Mesenchymal stem cell (in vitro differentiated cells and primary cell): ENCODE measurements around the gene DNAJC5.

Source experiments
- DNase-seq: peaks from one replicate; pipeline ENCODE4 v3.0.0-alpha.2; 2013
- H2AFZ ChIP-seq: one replicate; pipeline ENCODE4 v1.6.1; 2013; ENCODE audit warnings: low read depth, mild to moderate bottlenecking, control low read depth, inconsistent platforms, low read length, moderate library complexity
- H2AK5ac ChIP-seq: 2 replicates; pipeline ENCODE4 v1.6.1; 2013; ENCODE audit warnings: low read length, moderate library complexity, mild to moderate bottlenecking, inconsistent platforms; ENCODE audit not compliant: severe bottlenecking
- H2BK120ac ChIP-seq: one replicate; pipeline ENCODE4 v1.6.1; 2013; ENCODE audit warnings: low read depth, mild to moderate bottlenecking, inconsistent platforms, low read length, moderate library complexity
- H2BK12ac ChIP-seq, 2 experiments: one replicate each; pipeline ENCODE4 v1.6.1; 2013; ENCODE audit warnings: inconsistent platforms in 2 of 2, low read length in 2 of 2, mild to moderate bottlenecking in 2 of 2, moderate library complexity in 2 of 2, control low read depth in 1 of 2
- H2BK15ac ChIP-seq: one replicate; pipeline ENCODE4 v1.6.1; 2013; ENCODE audit warnings: mild to moderate bottlenecking, low read depth, inconsistent platforms; ENCODE audit not compliant: poor library complexity, severe bottlenecking
- H2BK5ac ChIP-seq: 2 replicates; pipeline ENCODE4 v1.6.1; 2013; ENCODE audit warnings: low read depth, mild to moderate bottlenecking, low read length, control low read depth, inconsistent platforms; ENCODE audit not compliant: poor library complexity, severe bottlenecking
- H3K14ac ChIP-seq, 2 experiments: one replicate each; pipeline ENCODE4 v1.6.1; 2013; ENCODE audit warnings: inconsistent platforms in 2 of 2, low read length in 2 of 2, control low read depth in 1 of 2, mild to moderate bottlenecking in 1 of 2, moderate library complexity in 1 of 2
- H3K18ac ChIP-seq, 2 experiments: one replicate each; pipeline ENCODE4 v1.6.1; 2013; ENCODE audit warnings: inconsistent platforms in 2 of 2, low read length in 2 of 2, control low read depth in 1 of 2, low read depth in 1 of 2, mild to moderate bottlenecking in 1 of 2
- H3K23ac ChIP-seq, 2 experiments: one replicate each; pipeline ENCODE4 v1.6.1; 2013; ENCODE audit warnings: inconsistent platforms in 2 of 2, low read length in 2 of 2, mild to moderate bottlenecking in 2 of 2, moderate library complexity in 2 of 2, control low read depth in 1 of 2
- H3K27ac ChIP-seq: 2 replicates; pipeline ENCODE4 v1.5.1; 2013; ENCODE audit warnings: mild to moderate bottlenecking, moderate library complexity, low read length, control low read depth, inconsistent platforms; ENCODE audit not compliant: poor library complexity, severe bottlenecking
- H3K27me3 ChIP-seq, 2 experiments: 2 replicates each; pipeline versions ENCODE4 v1.6.1 to v1.7.0; 2013; ENCODE audit warnings: low read length in 2 of 2, mild to moderate bottlenecking in 2 of 2, moderate library complexity in 2 of 2, control low read depth in 1 of 2, inconsistent platforms in 1 of 2; ENCODE audit not compliant: control insufficient read depth in 1 of 2, insufficient read depth in 1 of 2
- H3K36me3 ChIP-seq, 2 experiments: 2 replicates each; pipeline versions ENCODE4 v1.6.1 to v1.7.0; 2013; ENCODE audit warnings: low read length in 2 of 2, control low read depth in 1 of 2, inconsistent platforms in 1 of 2, low read depth in 1 of 2, mild to moderate bottlenecking in 1 of 2; ENCODE audit not compliant: insufficient read depth in 2 of 2, control insufficient read depth in 1 of 2
- H3K4ac ChIP-seq, 2 experiments: one replicate each; pipeline ENCODE4 v1.6.1; 2013; ENCODE audit warnings: inconsistent platforms in 2 of 2, low read length in 2 of 2, mild to moderate bottlenecking in 2 of 2, moderate library complexity in 2 of 2, control low read depth in 1 of 2, low read depth in 1 of 2
- H3K4me1 ChIP-seq: 2 replicates; pipeline ENCODE4 v1.6.1; 2013; ENCODE audit warnings: low read depth, low read length, control low read depth; ENCODE audit not compliant: control insufficient read depth, insufficient read depth
- H3K4me2 ChIP-seq: 2 replicates; pipeline ENCODE4 v1.6.1; 2013; ENCODE audit warnings: low read length, mild to moderate bottlenecking, inconsistent platforms; ENCODE audit not compliant: poor library complexity, severe bottlenecking
- H3K4me3 ChIP-seq, 2 experiments: 2 replicates each; pipeline versions ENCODE4 v1.5.1 to v1.7.0; 2013; ENCODE audit warnings: low read length in 2 of 2, mild to moderate bottlenecking in 2 of 2, control low read depth in 1 of 2, low read depth in 1 of 2; ENCODE audit not compliant: insufficient read depth in 1 of 2
- H3K79me1 ChIP-seq: replicated peaks from 2 replicates; pipeline ENCODE4 v1.6.1; 2013; ENCODE audit warnings: mild to moderate bottlenecking, control low read depth, low read length, inconsistent platforms; ENCODE audit not compliant: poor library complexity, severe bottlenecking
- H3K9ac ChIP-seq: 2 replicates; pipeline ENCODE4 v1.7.0; 2013; ENCODE audit warnings: mild to moderate bottlenecking, low read length, moderate library complexity
- H3K9me3 ChIP-seq: 2 replicates; pipeline ENCODE4 v1.7.0; 2013; ENCODE audit warnings: mild to moderate bottlenecking, low read length; ENCODE audit not compliant: control insufficient read depth
- H4K8ac ChIP-seq: one replicate; pipeline ENCODE4 v1.6.1; 2013; ENCODE audit warnings: inconsistent platforms, mild to moderate bottlenecking, low read length, moderate library complexity
- H4K91ac ChIP-seq: one replicate; pipeline ENCODE4 v1.6.1; 2013; ENCODE audit warnings: mild to moderate bottlenecking, low read length, inconsistent platforms
- WGBS: methylation state at CpG from one replicate; pipeline ENCODE4 v1.1.7; 2013; ENCODE audit warnings: mixed read lengths; 5-methylcytosine and 5-hydroxymethylcytosine counted together

DNAJC5 gene

DNA sequence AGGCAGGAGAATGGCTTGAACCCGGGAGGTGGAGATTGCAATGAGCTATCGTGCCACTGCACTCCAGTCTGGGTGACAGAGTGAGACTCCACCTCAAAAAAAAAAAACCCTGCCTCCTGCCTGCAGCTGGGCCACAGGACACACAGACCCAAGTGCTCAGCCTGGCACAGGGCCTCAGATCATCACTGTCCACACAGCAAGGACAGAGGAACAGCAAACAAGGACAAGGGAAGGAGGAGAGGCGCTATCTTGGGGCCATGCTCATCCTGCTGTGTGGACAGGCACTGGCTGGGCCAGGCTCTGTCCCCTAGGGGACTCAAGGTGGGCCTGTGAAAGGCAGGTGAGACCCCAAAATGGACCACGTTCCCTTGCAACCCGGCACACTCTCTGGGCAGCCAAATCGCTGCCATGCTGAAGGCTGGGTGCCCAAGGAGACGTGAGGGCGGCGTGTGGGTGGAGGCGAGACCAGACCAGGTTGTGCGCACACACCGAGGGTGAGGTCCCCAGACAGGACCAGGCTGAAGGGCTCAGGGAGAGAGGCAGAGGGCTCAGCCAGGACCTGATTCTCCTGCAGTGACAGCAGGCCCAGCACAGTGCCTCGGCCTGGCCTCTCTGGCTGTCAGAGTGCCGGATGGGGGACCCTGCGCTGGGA lies 52.2 kb downstream of the DNAJC5 start:
- Histone ChIP-seq H3K27ac (no peak overlapping the region), H2BK12ac (no peak overlapping the region), H2AFZ (no peak overlapping the region), H4K8ac (no peak overlapping the region), H3K36me3 (peaks cover 39 to 81% of the 10 kb centered on the region in 2 experiments), H3K18ac (no peak overlapping the region), H3K79me1 (peaks cover 27% of the 10 kb centered on the region), H3K4me2 (no peak overlapping the region), H2BK15ac (no peak overlapping the region), H3K4ac (no peak overlapping the region), H3K23ac (no peak overlapping the region), H4K91ac (peak overlapping the region; percentile 21), H3K14ac (no peak overlapping the region), H2BK5ac (no peak overlapping the region), H2AK5ac (no peak overlapping the region), H3K27me3 (no peaks in the 10 kb centered on the region), H3K9ac (no peak overlapping the region), H2BK120ac (no peak overlapping the region), H3K4me3 (no peak overlapping the region), H3K9me3 (no peaks in the 10 kb centered on the region), H3K4me1 (peaks cover 43% of the 10 kb centered on the region)
- 94% methylated on average over 15 of the region's 15 CpGs for WGBS
- no peak for DNase-seq

DNA sequence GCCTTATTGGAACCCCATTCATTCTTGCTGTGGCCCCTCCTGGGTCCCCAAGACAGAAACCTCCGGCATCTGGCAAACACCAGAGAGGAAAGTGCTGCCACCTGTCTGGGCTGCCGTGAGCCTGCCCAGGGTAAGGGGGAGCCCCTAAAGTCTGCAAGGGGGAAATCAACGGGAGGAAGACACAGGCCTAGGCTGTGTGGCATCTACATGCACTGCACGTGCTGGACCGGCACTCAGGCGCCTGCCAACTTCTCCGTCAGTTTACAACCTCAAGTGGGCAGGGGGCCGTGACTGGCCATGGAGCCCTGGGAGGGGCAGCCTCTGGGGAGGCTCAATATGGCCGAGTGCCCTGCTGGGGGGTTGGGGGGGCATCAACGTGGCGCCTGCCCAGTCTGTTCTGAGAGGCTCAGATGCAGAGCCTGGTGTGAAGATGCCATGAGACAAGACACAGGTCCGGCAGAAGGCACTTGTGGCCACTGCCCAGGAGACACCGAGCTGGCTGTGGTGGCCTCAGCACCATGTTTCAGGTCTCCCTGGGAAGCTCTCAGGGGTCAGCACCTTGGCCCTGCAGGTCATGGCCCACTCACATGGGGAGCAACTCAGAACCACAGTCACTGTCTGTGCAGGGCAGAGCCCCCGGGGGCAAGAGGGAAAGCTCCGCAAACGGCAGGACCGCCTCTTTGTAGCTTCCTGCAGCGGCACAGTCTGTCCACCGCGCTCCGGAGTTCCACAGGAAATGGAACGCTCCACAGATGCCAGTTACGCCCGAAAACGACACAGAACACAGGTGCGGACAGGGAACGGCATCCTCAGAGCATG lies 52.9 kb downstream of the DNAJC5 start:
- no peak overlapping the region for H3K4ac ChIP-seq
- no peak overlapping the region for H3K4me2 ChIP-seq
- no peak overlapping the region for H3K18ac ChIP-seq
- H2BK12ac ChIP-seq, result no peak overlapping the region
- H3K14ac ChIP-seq, result no peak overlapping the region
- no peak overlapping the region for H4K8ac ChIP-seq
- no peak overlapping the region for H3K9ac ChIP-seq
- H2AK5ac ChIP-seq, result no peak overlapping the region
- H3K4me3 ChIP-seq, result no peak overlapping the region
- no peaks in the 10 kb centered on the region for H3K9me3 ChIP-seq
- no peaks in the 10 kb centered on the region for H3K27me3 ChIP-seq
- DNase-seq, result no peak
- peaks cover 45% of the 10 kb centered on the region for H3K4me1 ChIP-seq
- no peak overlapping the region for H2AFZ ChIP-seq
- no peak overlapping the region for H3K23ac ChIP-seq
- H4K91ac ChIP-seq, result no peak overlapping the region
- no peak overlapping the region for H3K27ac ChIP-seq
- H2BK15ac ChIP-seq, result no peak overlapping the region
- H3K36me3 ChIP-seq, result peaks cover 36 to 80% of the 10 kb centered on the region in 2 experiments
- whole genome bisulfite sequencing, result 91% methylated on average over 27 of the region's 27 CpGs
- peaks cover 33% of the 10 kb centered on the region for H3K79me1 ChIP-seq
- H2BK5ac ChIP-seq, result no peak overlapping the region
- no peak overlapping the region for H2BK120ac ChIP-seq

DNA sequence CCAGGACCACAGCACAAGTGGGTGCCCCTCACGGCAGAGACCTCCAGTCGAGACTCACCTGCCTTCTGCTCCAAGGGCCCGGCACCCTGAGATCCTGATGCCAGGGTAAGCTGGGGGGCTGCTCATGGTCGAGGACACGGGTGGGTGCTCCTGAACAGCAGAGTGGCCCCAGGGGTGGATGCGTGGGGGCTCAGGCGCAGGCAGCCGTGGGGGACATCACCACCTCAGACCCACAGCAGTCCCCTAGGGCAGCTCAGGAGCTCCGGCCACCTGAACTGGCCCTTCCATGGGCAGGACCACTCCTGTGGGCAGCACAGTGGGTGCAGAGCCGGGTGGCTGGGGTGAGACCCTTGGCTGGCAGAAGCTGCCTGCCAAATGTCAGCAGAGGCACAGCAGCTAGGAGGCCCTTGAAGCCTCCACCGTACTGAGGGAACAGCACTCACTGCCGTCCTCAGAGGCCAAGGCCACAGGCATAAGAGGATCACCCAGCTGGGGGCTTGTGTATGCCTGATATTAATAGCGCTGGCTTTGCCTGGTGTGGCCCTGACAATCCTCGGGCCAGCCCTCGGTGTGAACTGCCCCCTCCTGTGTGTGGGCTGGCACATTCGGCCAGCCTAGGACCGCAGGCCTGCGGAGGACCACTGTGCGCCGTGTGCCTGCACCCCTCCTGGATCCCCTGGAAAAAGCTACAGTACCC lies 55.9 kb downstream of the DNAJC5 start:
- H3K9me3 ChIP-seq, result no peaks in the 10 kb centered on the region
- H2BK5ac ChIP-seq, result no peak overlapping the region
- 92% methylated on average over 20 of the region's 20 CpGs for WGBS
- no peak overlapping the region for H3K4ac ChIP-seq
- H2BK120ac ChIP-seq, result no peak overlapping the region
- peaks cover 60% of the 10 kb centered on the region for H3K4me1 ChIP-seq
- H3K23ac ChIP-seq, result no peak overlapping the region
- H2BK12ac ChIP-seq, result peak overlapping the region in 1 of 2 experiments; percentile 25
- no peak overlapping the region for H2AK5ac ChIP-seq
- H3K27ac ChIP-seq, result no peak overlapping the region
- H3K4me3 ChIP-seq, result no peak overlapping the region
- no peak overlapping the region for H4K8ac ChIP-seq
- H3K4me2 ChIP-seq, result no peak overlapping the region
- peaks cover 20% of the 10 kb centered on the region for H3K79me1 ChIP-seq
- DNase-seq, result no peak
- H2AFZ ChIP-seq, result no peak overlapping the region
- H2BK15ac ChIP-seq, result no peak overlapping the region
- H3K14ac ChIP-seq, result no peak overlapping the region
- peaks cover 6 to 58% of the 10 kb centered on the region in 2 experiments for H3K36me3 ChIP-seq
- peak overlapping the region; percentile 62 for H3K9ac ChIP-seq
- no peaks in the 10 kb centered on the region for H3K27me3 ChIP-seq
- peak overlapping the region in 1 of 2 experiments; percentile 49 for H3K18ac ChIP-seq
- H4K91ac ChIP-seq, result no peak overlapping the region
